Astrocyte of the spinal cord (primary cell): ENCODE results near the gene TSHB.

ENCODE experiments used
- DNase-seq: peaks from one replicate; pipeline ENCODE4 v3.0.0; 2011; ENCODE audit warnings: low read depth, low spot score
- H3K4me3 ChIP-seq: 2 replicates; pipeline ENCODE4 v1.5.1; 2011; ENCODE audit warnings: low read depth, mild to moderate bottlenecking, low read length, moderate library complexity
- CTCF ChIP-seq: IDR thresholded peaks from 2 replicates; pipeline ENCODE4 v1.5.1; 2012; ENCODE audit warnings: low read depth, mild to moderate bottlenecking, low read length, inconsistent platforms
- in situ Hi-C: cut with HindIII; loops from 2 replicates; pipeline ENCODE4 v1.10.0; 2017; ENCODE audit warnings: low sequenced_read_pairs

The TSHB gene

GRCh38 chr1:115078708-115079107 is 49.1 kb downstream of the TSHB start:
- H3K4me3 ChIP-seq, result no peak overlapping the region
- DNase-seq, result no peak
- no peak for TF ChIP-seq CTCF
- in situ Hi-C loops, result no loop called here

GRCh38 chr1:115082949-115083348 is 53.3 kb downstream of the TSHB start:
- in situ Hi-C loops, result no loop called here
- no peak overlapping the region for H3K4me3 ChIP-seq
- no peak for TF ChIP-seq CTCF
- no peak for DNase-seq
